ENCODE measurements around the gene LUC7L2. TPM values are rescaled to one million over a fixed set of nuclear protein-coding genes. Genes with fewer than 3 reads are reported as not detected.

LUC7L2 gene
- total and polyA plus RNA-seq, 8 donors, result 67.2 to 188 (median 167) TPM

DNA sequence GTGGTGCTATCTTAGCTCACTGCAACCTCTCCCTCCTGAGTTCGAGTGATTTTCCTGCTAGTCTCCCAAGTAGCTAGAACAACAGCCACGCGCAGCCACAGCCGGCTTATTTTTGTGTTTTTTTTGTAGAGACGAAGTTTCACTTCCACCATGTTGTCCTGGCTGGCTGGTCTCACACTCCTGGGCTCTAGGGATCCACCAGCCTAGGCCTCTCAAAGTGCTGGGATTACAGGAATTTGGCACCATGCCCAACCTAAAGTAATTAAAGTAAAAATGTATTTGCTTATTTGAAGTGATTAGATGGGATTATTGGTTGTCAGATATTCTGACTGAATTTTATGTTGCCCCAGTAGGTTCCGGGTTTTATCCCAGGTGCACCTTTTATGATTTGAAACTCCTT is 22.7 kb downstream of the LUC7L2 start:
- H3K4me1 ChIP-seq, result no peaks in the 10 kb centered on the region
- H3K9me3 ChIP-seq, result no peaks in the 10 kb centered on the region
- no peak overlapping the region for H3K4me3 ChIP-seq
- DNase-seq (no peak), ATAC-seq (no peak)
- intact Hi-C loops (cut with DNase I), result no loop called here
- peaks cover 0 to 88% of the 10 kb centered on the region in 2 donors for H3K36me3 ChIP-seq
- TF ChIP-seq, protein P1, sequence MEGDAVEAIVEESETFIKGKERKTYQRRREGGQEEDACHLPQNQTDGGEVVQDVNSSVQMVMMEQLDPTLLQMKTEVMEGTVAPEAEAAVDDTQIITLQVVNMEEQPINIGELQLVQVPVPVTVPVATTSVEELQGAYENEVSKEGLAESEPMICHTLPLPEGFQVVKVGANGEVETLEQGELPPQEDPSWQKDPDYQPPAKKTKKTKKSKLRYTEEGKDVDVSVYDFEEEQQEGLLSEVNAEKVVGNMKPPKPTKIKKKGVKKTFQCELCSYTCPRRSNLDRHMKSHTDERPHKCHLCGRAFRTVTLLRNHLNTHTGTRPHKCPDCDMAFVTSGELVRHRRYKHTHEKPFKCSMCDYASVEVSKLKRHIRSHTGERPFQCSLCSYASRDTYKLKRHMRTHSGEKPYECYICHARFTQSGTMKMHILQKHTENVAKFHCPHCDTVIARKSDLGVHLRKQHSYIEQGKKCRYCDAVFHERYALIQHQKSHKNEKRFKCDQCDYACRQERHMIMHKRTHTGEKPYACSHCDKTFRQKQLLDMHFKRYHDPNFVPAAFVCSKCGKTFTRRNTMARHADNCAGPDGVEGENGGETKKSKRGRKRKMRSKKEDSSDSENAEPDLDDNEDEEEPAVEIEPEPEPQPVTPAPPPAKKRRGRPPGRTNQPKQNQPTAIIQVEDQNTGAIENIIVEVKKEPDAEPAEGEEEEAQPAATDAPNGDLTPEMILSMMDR (IDR thresholded peaks at IDR 0.05), result no peak
- no peaks in the 10 kb centered on the region for H3K27me3 ChIP-seq
- no peak overlapping the region for H3K27ac ChIP-seq

DNA sequence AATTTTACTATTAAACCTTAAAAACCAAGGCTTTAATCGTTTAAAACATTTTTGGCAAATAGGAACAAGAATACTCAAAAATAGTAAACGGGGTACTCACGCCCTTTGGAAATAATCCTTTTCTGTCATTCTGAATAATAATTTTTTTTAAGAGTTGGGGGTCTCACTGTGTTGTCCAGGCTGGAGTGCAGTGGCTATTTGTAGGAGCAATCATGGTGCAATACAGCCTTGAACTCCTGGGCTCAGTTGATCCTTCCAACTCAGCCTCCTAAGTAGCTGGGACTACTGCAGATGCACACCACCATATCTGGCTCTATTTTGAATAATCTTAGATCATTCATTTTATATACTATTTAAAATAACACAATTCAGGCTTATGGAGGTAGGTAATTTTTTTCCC is 24.9 kb downstream of the LUC7L2 start:
- H3K9me3 ChIP-seq, result no peaks in the 10 kb centered on the region
- TF ChIP-seq, protein P1 (IDR thresholded peaks at IDR 0.05), result no peak
- H3K36me3 ChIP-seq, result peaks cover 0 to 75% of the 10 kb centered on the region in 2 donors
- ATAC-seq (no peak), DNase-seq (no peak)
- no peak overlapping the region for H3K4me3 ChIP-seq
- intact Hi-C loops (cut with DNase I), result no loop called here
- H3K27me3 ChIP-seq, result no peaks in the 10 kb centered on the region
- H3K4me1 ChIP-seq, result no peaks in the 10 kb centered on the region
- no peak overlapping the region for H3K27ac ChIP-seq

DNA sequence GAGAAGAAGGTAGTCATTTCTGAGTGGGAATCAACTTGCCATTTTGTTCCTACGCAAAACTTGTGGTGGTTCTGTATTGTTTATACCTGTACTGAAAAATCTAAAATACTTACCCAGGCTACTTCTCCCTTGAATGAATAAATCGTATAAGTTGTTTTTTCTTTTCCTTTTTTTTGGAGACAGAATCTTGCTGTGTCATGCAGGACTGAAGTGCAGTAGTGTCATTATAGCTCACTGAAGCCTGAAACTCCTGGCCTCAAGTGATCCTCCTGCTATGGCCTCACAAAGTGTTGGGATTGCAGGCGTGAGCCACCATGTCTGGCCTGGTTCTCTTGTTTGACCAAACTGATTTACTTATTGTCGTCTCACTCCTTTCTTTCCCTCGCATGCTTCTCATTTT is 27.9 kb downstream of the LUC7L2 start:
- Histone ChIP-seq H3K4me1 (no peaks in the 10 kb centered on the region), H3K27me3 (no peaks in the 10 kb centered on the region), H3K4me3 (no peak overlapping the region), H3K36me3 (peaks cover 0 to 61% of the 10 kb centered on the region in 2 donors), H3K27ac (no peak overlapping the region), H3K9me3 (no peaks in the 10 kb centered on the region)
- TF ChIP-seq, protein P1 (IDR thresholded peaks at IDR 0.05), result no peak
- DNase-seq, result no peak
- no peak for ATAC-seq
- intact Hi-C loops (cut with DNase I), result no loop called here

DNA sequence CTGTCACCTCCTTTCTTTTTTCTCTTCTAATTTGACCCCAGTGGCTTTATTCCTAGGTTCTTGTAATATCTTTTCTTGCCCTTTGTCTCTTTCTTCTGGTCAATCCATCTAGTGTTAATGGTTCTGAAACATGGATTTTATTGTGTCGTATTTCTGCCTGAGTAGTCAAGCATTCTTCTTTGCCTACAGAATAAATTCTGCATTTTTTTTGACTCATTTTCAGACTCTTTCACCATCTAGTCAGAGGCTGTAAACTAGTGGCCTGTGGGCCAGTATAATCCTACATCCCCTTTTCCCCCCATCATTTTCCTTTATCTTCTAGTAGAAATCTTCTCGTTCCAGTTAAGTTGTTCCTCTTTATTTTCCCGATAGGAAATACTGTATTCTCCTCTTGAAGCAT is 29.4 kb downstream of the LUC7L2 start:
- no peak overlapping the region for H3K27ac ChIP-seq
- peaks cover 0 to 52% of the 10 kb centered on the region in 2 donors for H3K36me3 ChIP-seq
- ATAC-seq (no peak), DNase-seq (no peak)
- intact Hi-C loops (cut with DNase I), result no loop called here
- no peak overlapping the region for H3K4me3 ChIP-seq
- peaks cover 0 to 3% of the 10 kb centered on the region in 2 donors for H3K4me1 ChIP-seq
- no peaks in the 10 kb centered on the region for H3K27me3 ChIP-seq
- no peaks in the 10 kb centered on the region for H3K9me3 ChIP-seq
- TF ChIP-seq, protein P1 (IDR thresholded peaks at IDR 0.05), result no peak

DNA sequence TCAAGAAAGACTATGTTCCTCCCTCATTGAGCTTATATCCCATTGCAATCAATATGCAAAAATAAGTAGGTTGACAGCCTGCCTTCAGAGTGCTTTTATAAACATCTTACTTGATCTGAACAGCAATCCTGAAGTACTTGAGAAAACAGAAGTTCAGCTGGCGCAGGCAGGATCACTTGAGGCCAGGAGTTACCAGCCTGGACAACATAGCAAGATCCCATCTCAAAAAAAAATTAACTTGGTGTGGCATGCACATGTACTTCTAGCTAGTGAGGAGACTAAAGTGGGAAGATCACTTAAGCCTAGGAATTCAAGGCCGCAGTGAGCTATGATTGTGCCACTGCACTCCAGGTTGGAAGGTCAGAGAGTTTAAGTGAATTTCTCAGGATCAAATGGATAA is 30.1 kb downstream of the LUC7L2 start:
- Histone ChIP-seq H3K4me3 (no peak overlapping the region), H3K27me3 (no peaks in the 10 kb centered on the region), H3K9me3 (no peaks in the 10 kb centered on the region), H3K27ac (no peak overlapping the region), H3K36me3 (peaks cover 0 to 48% of the 10 kb centered on the region in 2 donors), H3K4me1 (peaks cover 0 to 4% of the 10 kb centered on the region in 2 donors)
- no peak for DNase-seq
- intact Hi-C loops (cut with DNase I), result no loop called here
- no peak for ATAC-seq
- TF ChIP-seq, protein P1 (IDR thresholded peaks at IDR 0.05), result no peak
